NCI-H460 (cell line): ENCODE measurements around the gene CCSER1. TPM values are rescaled to one million over a fixed set of nuclear protein-coding genes. Genes with fewer than 3 reads are reported as not detected.
"Not testable (repeated sequence)": the region's sequence is repeated elsewhere in the genome, so short reads cannot be mapped to it uniquely, and the experiment has no call there.

Experiments used
- DNase-seq: peaks from one replicate; pipeline ENCODE4 v3.0.0-alpha.2; 2016; ENCODE audit warnings: low read depth; ENCODE audit errors: extremely low read depth
- small RNA-seq, 2 experiments: library from RNA; depleted of rRNA; stranded (forward); fragments of <200 nt; gene quantifications; one replicate each; pipeline ENCODE3, GENCODE V24; 2014
- total RNA-seq: library from RNA; depleted of rRNA; stranded (reverse); fragments of >200 nt; shearing (Covaris generic); gene quantifications from 2 replicates; pipeline ENCODE4 v1.2.3, GENCODE V29; 2014; rRNA removed

The CCSER1 gene
- total RNA-seq, 1 experiment from 2014 or later: 1.1 TPM

DNA sequence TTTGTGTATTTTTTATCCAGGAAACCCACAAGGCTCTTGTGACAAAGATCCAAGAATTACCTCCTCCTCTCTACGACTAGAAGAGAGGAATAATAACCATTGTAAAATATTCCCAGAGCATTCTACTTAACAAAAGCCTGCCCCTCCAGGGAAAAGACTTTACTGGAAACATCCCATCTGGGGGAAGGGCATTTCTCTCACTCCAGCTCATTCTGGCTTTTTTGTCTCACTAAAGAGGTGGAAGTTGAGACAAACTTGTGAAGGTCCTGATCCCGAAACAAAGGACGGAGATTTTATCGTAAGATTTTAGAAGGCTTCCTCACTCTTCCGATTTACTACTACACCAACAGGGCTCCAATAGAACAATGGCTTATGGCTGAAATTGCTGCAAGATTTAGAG, 1484.6 kb downstream of the CCSER1 start:
- no peak for DNase-seq

- DNase-seq: no peak
Measured at GRCh38 chr4:91620952-91621351, 1493.8 kb downstream of the CCSER1 start.

DNA sequence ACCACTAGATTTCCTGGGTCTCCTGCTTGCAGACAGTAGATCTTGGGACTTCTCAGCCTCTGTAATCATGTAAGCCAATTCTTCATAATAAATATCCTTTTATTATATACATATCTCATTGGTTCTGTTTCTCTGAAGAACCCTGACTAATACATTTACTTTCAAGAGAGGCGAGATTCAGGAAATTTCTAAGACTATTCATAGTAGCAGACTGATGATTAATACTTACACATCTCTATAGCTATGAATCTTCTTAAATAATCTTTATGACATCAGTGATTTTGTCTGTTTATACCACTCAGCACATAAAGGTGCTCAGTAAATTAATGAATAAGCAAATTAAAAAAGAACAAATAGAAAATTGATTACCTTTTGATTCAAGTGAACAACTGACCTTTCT, 1494.3 kb downstream of the CCSER1 start:
- DNase-seq: no peak

- no peak for DNase-seq
Measured at GRCh38 chr4:91622925-91623602, 1495.9 kb downstream of the CCSER1 start.

- not testable (repeated sequence) for DNase-seq
Measured at GRCh38 chr4:91623603-91623967, 1496.4 kb downstream of the CCSER1 start.

- no peak for DNase-seq
Measured at GRCh38 chr4:91630054-91630453, 1502.9 kb downstream of the CCSER1 start.

GRCh38 chr4:91630764-91631163, 1503.6 kb downstream of the CCSER1 start:
- no peak for DNase-seq

DNA sequence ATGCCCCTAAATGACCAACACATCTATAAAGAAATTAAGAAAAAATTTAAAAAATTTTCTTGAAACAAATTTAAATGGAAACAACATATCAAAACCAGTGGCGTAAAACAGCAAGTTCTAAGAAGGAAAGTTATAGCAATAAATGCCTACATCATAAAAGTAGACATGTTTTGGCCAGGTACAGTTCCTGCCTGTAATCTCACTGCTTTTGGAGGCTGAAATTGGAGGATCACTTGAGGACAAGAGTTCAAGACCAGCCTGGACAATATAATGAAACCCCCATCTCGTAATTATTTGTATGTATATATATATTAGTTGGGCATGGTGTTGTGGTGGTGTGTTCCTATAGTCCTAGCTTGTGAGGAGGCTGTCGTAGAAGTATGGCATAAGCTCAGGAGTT, 1504.1 kb downstream of the CCSER1 start:
- no peak for DNase-seq

GRCh38 chr4:91636083-91636482, 1508.9 kb downstream of the CCSER1 start:
- no peak for DNase-seq

Small RNA genes within 50 kb of the gene (small RNA-seq; reads per million reads assigned to genes)
- gene AC093729.1: 0 reads per million in 2 experiments
- gene TMSB4XP8: 0.02 to 3.9 reads per million in 2 experiments

Other genes with a start within 250 kb of the CCSER1 start
- 0.03 and 0.12 TPM in 2 replicates for gene MMRN1, start 232.5 kb upstream of the CCSER1 start, total RNA-seq